Central memory CD4-positive, alpha-beta T cell (primary cell): ENCODE data around the gene HOXA5.

Experiments used
- DNase-seq: peaks from one replicate; pipeline ENCODE4 v3.0.0; 2022

Gene HOXA5

DNA sequence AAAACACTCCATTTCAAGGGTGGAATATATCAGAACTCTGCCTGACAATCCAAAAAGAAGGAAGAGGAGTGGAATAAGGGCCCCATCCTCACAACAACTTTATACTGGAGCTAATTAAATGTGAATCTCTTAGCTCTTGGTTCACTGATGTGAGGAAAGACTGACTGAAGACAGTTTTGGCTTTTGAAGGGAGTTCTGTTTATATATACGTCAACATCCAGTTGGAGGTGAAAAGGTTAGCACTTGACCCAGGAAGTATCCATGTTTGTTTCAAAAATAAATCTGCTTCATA is 50.7 kb downstream of the HOXA5 start:
- no peak for DNase-seq

DNA sequence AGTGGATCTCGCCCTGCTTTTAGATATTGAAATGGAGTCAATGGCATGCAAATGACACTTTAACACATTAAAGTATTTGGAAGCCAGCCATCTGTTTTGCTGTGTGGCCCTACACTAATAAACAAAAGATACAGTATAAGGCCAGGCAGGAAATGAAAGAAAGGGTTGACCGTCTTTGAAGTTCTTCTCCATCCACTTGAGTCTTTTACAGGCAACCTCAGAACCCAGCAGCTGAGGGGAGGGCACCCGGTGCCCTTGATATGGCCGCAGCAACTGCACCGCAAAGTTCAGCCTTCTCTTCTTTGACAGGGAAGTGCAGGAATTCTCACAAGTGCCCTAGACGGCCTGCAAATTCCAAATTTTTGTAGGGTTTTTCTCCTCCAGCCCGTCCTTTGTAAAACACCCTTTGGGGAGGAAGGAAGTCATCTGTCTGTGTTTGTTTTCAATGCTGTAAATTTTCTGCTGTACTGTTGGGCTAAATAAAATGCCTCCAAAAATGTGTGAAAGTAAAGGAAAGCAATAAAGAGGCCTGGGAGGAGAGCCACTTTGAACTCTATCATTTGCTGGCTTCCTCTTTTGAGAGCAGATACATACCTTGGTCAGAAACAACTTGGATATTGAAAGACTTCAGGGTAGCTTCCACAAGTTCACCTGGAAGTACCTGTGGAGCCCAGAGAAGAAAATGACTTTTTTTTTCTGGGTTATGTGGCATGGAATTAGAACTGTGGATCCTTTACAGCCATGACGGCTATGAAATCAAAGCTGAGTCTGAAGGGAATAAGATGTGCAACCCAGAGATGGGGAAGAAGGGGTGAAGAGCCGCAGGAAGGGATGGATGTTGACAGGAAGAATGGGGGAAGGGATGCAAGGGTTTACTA is 51.3 kb downstream of the HOXA5 start:
- no peak for DNase-seq

GRCh38 chr7:27091105-27091504 is 52.4 kb downstream of the HOXA5 start:
- DNase-seq, result no peak
